ENCODE data around the gene DOCK4. TPM values are rescaled to one million over a fixed set of nuclear protein-coding genes. Genes with fewer than 3 reads are reported as not detected.
A peak's percentile ranks its signal among the peaks of the same experiment; 100 is the strongest.

The DOCK4 gene
- total and polyA plus RNA-seq, 7 donors = 3.0 to 28.5 (median 14.1) TPM

DNA sequence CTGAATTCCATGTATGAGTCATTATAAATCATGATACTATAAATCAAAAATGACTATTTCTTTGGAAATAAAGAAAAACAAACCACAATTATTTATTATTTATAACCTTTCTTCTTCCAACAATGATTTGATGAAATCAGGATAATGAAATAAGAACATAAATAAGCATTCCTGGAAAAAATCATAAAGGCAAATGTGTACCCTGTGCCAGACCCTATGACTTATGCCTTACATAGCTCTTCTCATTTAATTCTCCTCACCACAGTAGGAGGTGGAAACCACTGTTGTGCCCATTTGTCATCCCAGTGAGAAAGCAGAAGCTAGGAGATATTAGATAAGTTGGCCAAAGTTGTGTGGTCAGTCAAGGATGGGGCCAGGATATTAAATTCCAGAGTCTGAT lies 255.1 kb downstream of the DOCK4 start:
- Histone ChIP-seq H3K27ac (no peak overlapping the region), H3K4me1 (no peaks in the 10 kb centered on the region), H3K36me3 (no peaks in the 10 kb centered on the region), H3K4me3 (no peak overlapping the region), H3K9me3 (no peaks in the 10 kb centered on the region), H3K27me3 (no peaks in the 10 kb centered on the region)
- TF ChIP-seq EP300 (IDR thresholded peaks at IDR 0.05) = no peak
- TF ChIP-seq, protein P1, sequence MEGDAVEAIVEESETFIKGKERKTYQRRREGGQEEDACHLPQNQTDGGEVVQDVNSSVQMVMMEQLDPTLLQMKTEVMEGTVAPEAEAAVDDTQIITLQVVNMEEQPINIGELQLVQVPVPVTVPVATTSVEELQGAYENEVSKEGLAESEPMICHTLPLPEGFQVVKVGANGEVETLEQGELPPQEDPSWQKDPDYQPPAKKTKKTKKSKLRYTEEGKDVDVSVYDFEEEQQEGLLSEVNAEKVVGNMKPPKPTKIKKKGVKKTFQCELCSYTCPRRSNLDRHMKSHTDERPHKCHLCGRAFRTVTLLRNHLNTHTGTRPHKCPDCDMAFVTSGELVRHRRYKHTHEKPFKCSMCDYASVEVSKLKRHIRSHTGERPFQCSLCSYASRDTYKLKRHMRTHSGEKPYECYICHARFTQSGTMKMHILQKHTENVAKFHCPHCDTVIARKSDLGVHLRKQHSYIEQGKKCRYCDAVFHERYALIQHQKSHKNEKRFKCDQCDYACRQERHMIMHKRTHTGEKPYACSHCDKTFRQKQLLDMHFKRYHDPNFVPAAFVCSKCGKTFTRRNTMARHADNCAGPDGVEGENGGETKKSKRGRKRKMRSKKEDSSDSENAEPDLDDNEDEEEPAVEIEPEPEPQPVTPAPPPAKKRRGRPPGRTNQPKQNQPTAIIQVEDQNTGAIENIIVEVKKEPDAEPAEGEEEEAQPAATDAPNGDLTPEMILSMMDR (IDR thresholded peaks at IDR 0.05) = no peak
- TF ChIP-seq POLR2A (IDR thresholded peaks at IDR 0.05) = no peak
- TF ChIP-seq POLR2AphosphoS5 (IDR thresholded peaks at IDR 0.05) = no peak
- DNase-seq = no peak
- intact Hi-C loops (cut with DNase I) = loop anchor here (10.0 kb wide), 2 partner anchors 444 to 544 kb away; no protein-coding TSS in a partner anchor

DNA sequence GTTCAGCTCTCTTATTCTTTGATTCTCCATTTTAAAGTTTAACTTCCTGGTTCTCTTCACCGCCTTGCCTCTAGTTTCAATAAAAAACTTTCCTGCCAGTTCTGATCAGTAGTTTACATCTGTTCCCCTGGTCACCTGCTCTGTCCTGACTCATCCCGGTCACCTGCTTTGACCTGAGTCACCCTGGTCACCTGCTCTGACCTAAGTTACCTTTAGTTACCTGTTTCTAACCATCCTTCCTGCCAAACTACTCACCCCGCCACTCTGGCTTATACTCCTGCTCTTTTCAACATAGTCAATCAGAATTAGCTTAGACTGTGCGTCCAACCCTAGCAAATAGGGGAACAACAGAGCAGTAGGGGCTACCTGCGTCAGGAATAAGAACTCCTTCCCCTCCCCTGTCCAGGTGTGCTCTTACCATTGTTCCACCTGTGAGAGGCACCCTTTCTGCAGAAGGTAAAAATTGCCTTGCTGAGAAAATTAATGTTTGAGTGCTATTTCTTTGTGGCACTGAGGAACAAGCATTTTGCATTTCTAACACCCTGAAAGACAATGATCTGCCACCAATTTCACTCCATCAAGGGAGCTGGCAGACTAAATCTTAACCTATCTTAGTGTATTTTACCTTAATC lies 263.6 kb downstream of the DOCK4 start:
- H3K9me3 ChIP-seq = peaks cover 7 to 15% (median 10%) of the 10 kb centered on the region in 4 donors
- no peaks in the 10 kb centered on the region for H3K4me1 ChIP-seq
- no peak for DNase-seq
- peaks cover 0 to 21% (median 8%) of the 10 kb centered on the region in 4 donors for H3K36me3 ChIP-seq
- no peaks in the 10 kb centered on the region for H3K27me3 ChIP-seq
- intact Hi-C loops (cut with DNase I) = no loop called here
- H3K4me3 ChIP-seq = no peak overlapping the region
- no peak for TF ChIP-seq POLR2AphosphoS5 (IDR thresholded peaks at IDR 0.05)
- TF ChIP-seq, protein P1 (IDR thresholded peaks at IDR 0.05) = no peak
- WGBS, 2 donors = 90 to 95% methylated on average over 5 of the region's 5 CpGs
- H3K27ac ChIP-seq = no peak overlapping the region

DNA sequence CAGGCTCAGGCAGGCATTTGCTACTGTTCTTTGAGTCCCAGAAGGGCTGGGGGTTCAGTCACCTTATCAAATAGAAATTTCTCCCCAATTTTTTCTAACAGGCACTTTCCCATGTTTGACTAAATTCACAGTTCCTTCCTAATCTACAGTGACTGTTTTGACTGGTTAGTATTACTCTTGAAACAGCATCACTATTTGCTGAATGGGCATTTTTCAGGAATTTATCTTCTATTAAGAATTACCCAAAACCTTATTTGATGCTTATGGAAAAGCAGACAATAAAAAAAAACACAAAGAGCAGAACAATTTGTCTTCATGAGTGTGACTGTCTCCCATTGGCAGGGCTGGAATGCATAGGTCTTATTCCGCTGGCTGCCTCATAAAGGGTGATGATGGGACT lies 269.0 kb downstream of the DOCK4 start:
- no peak for DNase-seq
- H3K4me3 ChIP-seq = no peak overlapping the region
- peaks cover 0 to 4% (median under 1%) of the 10 kb centered on the region in 4 donors for H3K9me3 ChIP-seq
- no peaks in the 10 kb centered on the region for H3K4me1 ChIP-seq
- H3K36me3 ChIP-seq = peaks cover 0 to 11% (median 4%) of the 10 kb centered on the region in 4 donors
- TF ChIP-seq POLR2AphosphoS5 (IDR thresholded peaks at IDR 0.05) = no peak
- H3K27me3 ChIP-seq = no peaks in the 10 kb centered on the region
- no peak overlapping the region for H3K27ac ChIP-seq
- 94 to 97% methylated on average over 1 of the region's 1 CpG for WGBS, 2 donors
- intact Hi-C loops (cut with DNase I) = no loop called here

DNA sequence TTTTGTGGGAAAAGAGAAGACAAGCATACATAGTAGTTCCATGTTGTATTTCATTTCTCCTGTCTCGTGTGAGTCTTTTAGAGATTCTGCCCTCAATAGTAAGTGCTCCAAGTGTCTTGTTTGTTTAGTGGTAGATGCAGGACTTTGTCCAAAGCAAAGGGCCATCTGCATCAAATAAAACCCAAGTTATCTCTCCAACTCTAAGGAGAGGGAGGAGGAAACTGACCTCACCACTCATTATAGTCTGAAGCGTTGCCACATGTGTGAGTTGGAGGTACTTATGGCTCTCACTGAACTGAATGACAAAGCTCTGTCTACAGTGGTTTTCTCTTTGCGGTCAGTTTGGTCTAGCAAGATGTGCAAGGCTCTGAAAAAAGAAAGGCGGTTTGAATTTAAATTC lies 272.6 kb downstream of the DOCK4 start:
- intact Hi-C loops (cut with DNase I) = no loop called here
- DNase-seq = no peak
- no peak overlapping the region for H3K4me3 ChIP-seq
- H3K4me1 ChIP-seq = peaks cover 0 to 7% (median 0%) of the 10 kb centered on the region in 4 donors
- H3K27me3 ChIP-seq = no peaks in the 10 kb centered on the region
- no peak overlapping the region for H3K27ac ChIP-seq
- peaks cover 0 to 10% (median 4%) of the 10 kb centered on the region in 4 donors for H3K36me3 ChIP-seq
- no peak for TF ChIP-seq POLR2A (IDR thresholded peaks at IDR 0.05)
- WGBS, 2 donors = 86 to 88% methylated on average over 4 of the region's 4 CpGs
- H3K9me3 ChIP-seq = no peaks in the 10 kb centered on the region

DNA sequence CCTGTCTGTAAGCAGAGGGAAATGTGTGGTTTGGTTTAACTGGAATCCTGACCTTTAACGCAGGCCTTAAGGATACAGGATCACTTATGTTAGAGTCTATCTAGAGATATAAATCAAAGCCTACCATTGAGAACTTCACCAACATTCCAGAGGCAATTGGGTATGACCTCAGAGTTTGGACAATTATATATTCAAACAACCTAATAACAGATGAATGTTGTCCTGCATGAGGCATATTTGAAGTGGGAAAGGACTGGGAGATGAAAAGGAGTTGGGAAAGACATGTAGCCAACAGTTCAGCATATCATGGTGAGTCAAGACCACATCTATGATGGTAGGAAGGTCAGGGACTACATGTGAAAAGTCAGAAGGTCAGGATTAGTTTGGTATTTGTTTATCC lies 274.2 kb downstream of the DOCK4 start:
- Histone ChIP-seq H3K36me3 (peaks cover 0 to 4% (median 0%) of the 10 kb centered on the region in 4 donors), H3K27ac (no peak overlapping the region), H3K27me3 (no peaks in the 10 kb centered on the region), H3K4me3 (no peak overlapping the region), H3K4me1 (peaks cover 0 to 7% (median 0%) of the 10 kb centered on the region in 4 donors), H3K9me3 (no peaks in the 10 kb centered on the region)
- intact Hi-C loops (cut with DNase I) = no loop called here
- WGBS, 2 donors = 84 to 90% methylated on average over 1 of the region's 1 CpG
- no peak for TF ChIP-seq POLR2AphosphoS5 (IDR thresholded peaks at IDR 0.05)
- TF ChIP-seq, protein P1 (IDR thresholded peaks at IDR 0.05) = no peak
- TF ChIP-seq POLR2A (IDR thresholded peaks at IDR 0.05) = no peak
- no peak for TF ChIP-seq EP300 (IDR thresholded peaks at IDR 0.05)
- no peak for DNase-seq

DNA sequence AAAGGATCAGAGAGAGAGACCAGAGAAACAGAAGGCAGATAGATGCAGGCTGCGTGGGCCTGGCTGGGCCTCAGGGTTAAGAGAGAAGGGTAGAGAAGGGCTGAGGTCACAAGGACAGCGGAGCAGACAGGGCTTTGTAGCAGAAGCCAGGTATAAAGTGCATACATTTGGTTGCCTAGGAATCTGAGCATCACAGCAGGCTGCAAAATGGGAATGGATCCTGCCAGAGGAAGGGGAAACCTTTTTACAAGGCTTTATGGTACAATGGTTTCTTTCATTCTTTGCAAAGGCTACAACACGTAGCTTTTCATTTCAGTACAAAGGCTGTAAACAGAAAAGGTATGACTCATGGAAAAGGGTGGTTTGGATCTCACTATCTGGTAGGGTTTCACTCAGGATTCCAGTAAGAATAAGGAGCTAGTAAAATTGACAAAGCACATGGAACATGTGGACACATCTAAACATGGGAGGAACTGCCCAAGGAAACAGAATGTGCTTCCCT lies 275.1 kb downstream of the DOCK4 start:
- no peak for DNase-seq

More for the DNA sequence above, 275.1 kb downstream of the DOCK4 start:
- intact Hi-C loops (cut with DNase I) = no loop called here
- Histone ChIP-seq H3K27ac (peak overlapping the region in 2 of 4 donors; percentile 25 to 31), H3K27me3 (no peaks in the 10 kb centered on the region), H3K4me1 (peaks cover 0 to 7% (median 0%) of the 10 kb centered on the region in 4 donors), H3K4me3 (no peak overlapping the region), H3K36me3 (peaks cover 0 to 4% (median 0%) of the 10 kb centered on the region in 4 donors), H3K9me3 (no peaks in the 10 kb centered on the region)
- TF ChIP-seq POLR2AphosphoS5 (IDR thresholded peaks at IDR 0.05) (no peak), POLR2A (IDR thresholded peaks at IDR 0.05) (no peak), EP300 (IDR thresholded peaks at IDR 0.05) (no peak)
- TF ChIP-seq, protein P1 (IDR thresholded peaks at IDR 0.05) = no peak
- WGBS, 2 donors = 24 to 70% methylated on average over 3 of the region's 3 CpGs
